Left ventricle myocardium inferior (tissue), 1 donor: Measurements from ENCODE around the gene SH3PXD2A. TPM values are rescaled to one million over a fixed set of nuclear protein-coding genes. Genes with fewer than 3 reads are reported as not detected.

Source experiments
- DNase-seq: peaks from one replicate; pipeline ENCODE4 v3.0.0-alpha.2; 2020
- H3K27ac ChIP-seq: fragments of 200-600 bp; replicated peaks from 2 replicates; pipeline ENCODE4 v1.8.0; 2021
- H3K27me3 ChIP-seq: fragments of 200-600 bp; 2 replicates; pipeline ENCODE4 v1.8.0; 2021; ENCODE audit warnings: low read depth
- H3K36me3 ChIP-seq: fragments of 200-600 bp; 2 replicates; pipeline ENCODE4 v1.8.0; 2021
- H3K4me1 ChIP-seq: fragments of 200-600 bp; 2 replicates; pipeline ENCODE4 v1.8.0; 2021
- H3K4me3 ChIP-seq: fragments of 200-600 bp; 2 replicates; pipeline ENCODE4 v1.8.0; 2021; ENCODE audit warnings: mild to moderate bottlenecking, moderate library complexity
- H3K9me3 ChIP-seq: fragments of 200-600 bp; replicated peaks from 2 replicates; pipeline ENCODE4 v1.8.0; 2021
- intact Hi-C: fragments of 100-400 bp; cut with micrococcal nuclease; formaldehyde crosslinking; loops from one replicate; pipeline ENCODE4 v1.11.0; 2022
- total RNA-seq: library from RNA; stranded (reverse); fragmentation: NEBNext Ultra II Directional; extraction: Animal tissue kit (Norgen Biotek cat#: 25700); gene quantifications from one replicate; pipeline ENCODE4 v1.2.1, GENCODE V29; 2021
- TF ChIP-seq, protein P1 (sequence below): fragments of 200-600 bp; IDR thresholded peaks from 2 replicates; pipeline ENCODE4 v1.8.0; 2021; ENCODE audit warnings: antibody characterized with exemption, mild to moderate bottlenecking, borderline replicate concordance
- donor health status: DM: no; HTN: yes; CAD: no; lungs with severe emphysema.

Gene SH3PXD2A
- total RNA-seq, 1 donor from 2014 or later = 34.4 TPM

DNA sequence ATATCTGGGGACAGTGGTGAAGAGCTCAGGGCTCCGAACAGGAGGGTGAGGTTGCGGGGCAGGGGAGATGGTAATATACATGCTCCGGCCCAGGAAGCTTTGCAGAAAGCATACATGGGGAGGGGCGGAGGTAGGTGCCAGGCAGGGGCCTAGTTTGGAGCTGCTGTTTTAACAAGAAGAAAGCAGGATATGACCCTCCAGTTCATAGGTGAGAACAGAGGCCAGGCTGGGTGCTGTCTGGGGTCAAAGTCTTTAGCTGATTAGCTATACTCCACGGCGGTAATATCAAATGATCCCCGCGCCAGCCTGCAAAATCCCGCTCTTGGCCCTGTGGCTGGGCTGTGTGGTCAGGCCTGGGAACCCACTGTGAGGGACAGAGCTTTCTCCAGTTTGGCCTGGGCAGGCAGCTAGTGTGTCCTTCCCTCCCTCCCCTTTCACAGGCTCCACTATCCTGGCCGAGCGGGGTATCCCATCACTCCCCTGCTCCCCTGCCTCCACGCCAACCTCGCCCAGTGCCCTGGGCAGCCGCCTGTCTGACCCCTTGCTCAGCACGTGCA lies 266.2 kb downstream of the SH3PXD2A start:
- Histone ChIP-seq H3K27me3 (peaks cover 11% of the 10 kb centered on the region), H3K4me3 (no peak overlapping the region), H3K9me3 (peaks cover 11% of the 10 kb centered on the region), H3K4me1 (peaks cover 8% of the 10 kb centered on the region), H3K36me3 (peaks cover 13% of the 10 kb centered on the region), H3K27ac (no peak overlapping the region)
- intact Hi-C loops = no loop called here
- TF ChIP-seq, protein P1, sequence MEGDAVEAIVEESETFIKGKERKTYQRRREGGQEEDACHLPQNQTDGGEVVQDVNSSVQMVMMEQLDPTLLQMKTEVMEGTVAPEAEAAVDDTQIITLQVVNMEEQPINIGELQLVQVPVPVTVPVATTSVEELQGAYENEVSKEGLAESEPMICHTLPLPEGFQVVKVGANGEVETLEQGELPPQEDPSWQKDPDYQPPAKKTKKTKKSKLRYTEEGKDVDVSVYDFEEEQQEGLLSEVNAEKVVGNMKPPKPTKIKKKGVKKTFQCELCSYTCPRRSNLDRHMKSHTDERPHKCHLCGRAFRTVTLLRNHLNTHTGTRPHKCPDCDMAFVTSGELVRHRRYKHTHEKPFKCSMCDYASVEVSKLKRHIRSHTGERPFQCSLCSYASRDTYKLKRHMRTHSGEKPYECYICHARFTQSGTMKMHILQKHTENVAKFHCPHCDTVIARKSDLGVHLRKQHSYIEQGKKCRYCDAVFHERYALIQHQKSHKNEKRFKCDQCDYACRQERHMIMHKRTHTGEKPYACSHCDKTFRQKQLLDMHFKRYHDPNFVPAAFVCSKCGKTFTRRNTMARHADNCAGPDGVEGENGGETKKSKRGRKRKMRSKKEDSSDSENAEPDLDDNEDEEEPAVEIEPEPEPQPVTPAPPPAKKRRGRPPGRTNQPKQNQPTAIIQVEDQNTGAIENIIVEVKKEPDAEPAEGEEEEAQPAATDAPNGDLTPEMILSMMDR = no peak
- no peak for DNase-seq

- no peak overlapping the region for H3K4me3 ChIP-seq
- DNase-seq = no peak
- H3K36me3 ChIP-seq = peaks cover 13% of the 10 kb centered on the region
- TF ChIP-seq, protein P1 = no peak
- peaks cover 32% of the 10 kb centered on the region for H3K27me3 ChIP-seq
- intact Hi-C loops = no loop called here
- H3K4me1 ChIP-seq = peaks cover 9% of the 10 kb centered on the region
- H3K27ac ChIP-seq = no peak overlapping the region
- H3K9me3 ChIP-seq = peaks cover 11% of the 10 kb centered on the region
Observed at GRCh38 chr10:103587073-103587472, 268.3 kb downstream of the SH3PXD2A start.

- Histone ChIP-seq H3K27ac (no peak overlapping the region), H3K4me1 (peaks cover 20% of the 10 kb centered on the region), H3K36me3 (peaks cover 13% of the 10 kb centered on the region), H3K9me3 (peaks cover 11% of the 10 kb centered on the region), H3K27me3 (peaks cover 42% of the 10 kb centered on the region), H3K4me3 (peak overlapping the region; percentile 60)
- DNase-seq = no peak
- intact Hi-C loops = no loop called here
- TF ChIP-seq, protein P1 = no peak
Observed at GRCh38 chr10:103585011-103585405, 270.4 kb downstream of the SH3PXD2A start.

DNA sequence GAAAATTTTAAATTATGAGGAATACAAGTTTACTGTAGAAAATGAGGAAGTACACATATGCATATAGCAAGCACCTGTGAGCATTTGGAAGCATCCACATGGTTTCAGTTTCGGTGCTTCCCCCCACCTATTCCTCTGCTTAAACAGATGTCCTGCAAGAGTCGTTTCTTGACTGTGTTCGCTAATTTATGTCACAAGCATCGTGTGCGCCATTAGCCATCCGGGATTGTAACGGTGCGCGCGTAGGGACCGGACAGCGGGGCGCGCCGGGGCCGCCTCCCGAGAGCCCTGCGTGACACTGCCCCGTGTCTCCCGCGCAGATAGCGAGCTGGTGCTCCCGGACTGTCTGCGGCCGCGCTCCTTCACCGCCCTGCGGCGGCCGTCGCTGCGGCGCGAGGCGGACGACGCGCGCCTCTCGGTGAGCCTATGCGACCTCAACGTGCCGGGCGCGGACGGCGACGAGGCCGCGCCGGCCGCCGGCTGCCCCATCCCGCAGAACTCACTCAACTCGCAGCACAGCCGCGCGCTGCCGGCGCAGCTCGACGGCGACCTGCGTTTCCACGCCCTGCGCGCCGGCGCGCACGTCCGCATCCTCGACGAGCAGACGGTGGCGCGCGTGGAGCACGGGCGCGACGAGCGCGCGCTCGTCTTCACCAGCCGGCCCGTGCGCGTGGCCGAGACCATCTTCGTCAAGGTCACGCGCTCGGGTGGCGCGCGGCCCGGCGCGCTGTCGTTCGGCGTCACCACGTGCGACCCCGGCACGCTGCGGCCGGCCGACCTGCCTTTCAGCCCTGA lies 271.0 kb downstream of the SH3PXD2A start:
- peaks cover 13% of the 10 kb centered on the region for H3K36me3 ChIP-seq
- intact Hi-C loops = no loop called here
- H3K27me3 ChIP-seq = peaks cover 48% of the 10 kb centered on the region
- H3K27ac ChIP-seq = no peak overlapping the region
- H3K4me1 ChIP-seq = peaks cover 21% of the 10 kb centered on the region
- DNase-seq = no peak
- TF ChIP-seq, protein P1 = no peak
- H3K4me3 ChIP-seq = peak overlapping the region; percentile 60
- H3K9me3 ChIP-seq = peaks cover 11% of the 10 kb centered on the region

- H3K4me1 ChIP-seq = peaks cover 21% of the 10 kb centered on the region
- no peak for DNase-seq
- no peak overlapping the region for H3K27ac ChIP-seq
- TF ChIP-seq, protein P1 = no peak
- H3K36me3 ChIP-seq = peaks cover 13% of the 10 kb centered on the region
- intact Hi-C loops = no loop called here
- peaks cover 11% of the 10 kb centered on the region for H3K9me3 ChIP-seq
- H3K27me3 ChIP-seq = peaks cover 51% of the 10 kb centered on the region
- H3K4me3 ChIP-seq = peak overlapping the region; percentile 60
Observed at GRCh38 chr10:103583871-103584215, 271.5 kb downstream of the SH3PXD2A start.
